RWPE2 (cell line): ENCODE results near the gene GALNT18.

ENCODE experiments used
- ATAC-seq: fragments of 200-7000 bp; cut with Tn5 transposase; 3 replicates; pipeline ENCODE4 v1.9.1; 2021; ENCODE audit warnings: low read depth
- DNase-seq: peaks from one replicate; pipeline ENCODE4 v3.0.0-alpha.2; 2020; ENCODE audit warnings: low spot score
- H3K27ac ChIP-seq: fragments of 450-650 bp; 2 replicates; pipeline ENCODE4 v1.5.1; 2017; ENCODE audit warnings: mild to moderate bottlenecking; ENCODE audit not compliant: poor library complexity, severe bottlenecking
- H3K27me3 ChIP-seq: fragments of 250-450 bp; sonication (Bioruptor Pico); 2 replicates; pipeline ENCODE4 v1.5.1; 2021; ENCODE audit warnings: mild to moderate bottlenecking, moderate library complexity; ENCODE audit not compliant: insufficient read depth, poor library complexity, severe bottlenecking
- H3K36me3 ChIP-seq: fragments of 250-450 bp; sonication (Bioruptor Pico); 2 replicates; pipeline ENCODE4 v1.5.1; 2020; ENCODE audit warnings: low read depth, mild to moderate bottlenecking, moderate library complexity
- H3K4me1 ChIP-seq: fragments of 250-450 bp; sonication (Bioruptor Pico); 2 replicates; pipeline ENCODE4 v1.5.1; 2021; ENCODE audit warnings: mild to moderate bottlenecking, moderate library complexity; ENCODE audit not compliant: insufficient read depth, poor library complexity, severe bottlenecking
- H3K4me3 ChIP-seq: fragments of 250-450 bp; sonication (Bioruptor Pico); 2 replicates; pipeline ENCODE4 v1.5.1; 2021; ENCODE audit warnings: mild to moderate bottlenecking, moderate library complexity; ENCODE audit not compliant: severe bottlenecking
- H3K9me3 ChIP-seq: fragments of 250-450 bp; sonication (Bioruptor Pico); 2 replicates; pipeline ENCODE4 v1.5.1; 2021; ENCODE audit warnings: mild to moderate bottlenecking, moderate library complexity; ENCODE audit not compliant: severe bottlenecking
- CTCF ChIP-seq: fragments of 450-650 bp; IDR thresholded peaks from one replicate; pipeline ENCODE4 v1.5.1; 2017; ENCODE audit warnings: mild to moderate bottlenecking, moderate library complexity; ENCODE audit not compliant: poor library complexity, severe bottlenecking

GALNT18 gene

GRCh38 chr11:11297578-11297977, 324.2 kb downstream of the GALNT18 start:
- Histone ChIP-seq H3K27me3 (no peaks in the 10 kb centered on the region), H3K36me3 (no peaks in the 10 kb centered on the region), H3K4me1 (no peaks in the 10 kb centered on the region), H3K9me3 (no peaks in the 10 kb centered on the region), H3K4me3 (no peak overlapping the region), H3K27ac (no peak overlapping the region)
- ATAC-seq (0 out of 3 replicates have a peak, but pooled peaks have one; percentile 14), DNase-seq (no peak)
- no peak for TF ChIP-seq CTCF

GRCh38 chr11:11296434-11296833, 325.4 kb downstream of the GALNT18 start:
- Histone ChIP-seq H3K4me3 (no peak overlapping the region), H3K9me3 (no peaks in the 10 kb centered on the region), H3K27me3 (no peaks in the 10 kb centered on the region), H3K36me3 (no peaks in the 10 kb centered on the region), H3K4me1 (no peaks in the 10 kb centered on the region), H3K27ac (no peak overlapping the region)
- DNase-seq (no peak), ATAC-seq (no peak)
- no peak for TF ChIP-seq CTCF

- H3K9me3 ChIP-seq: no peaks in the 10 kb centered on the region
- ATAC-seq (no peak), DNase-seq (no peak)
- no peak for TF ChIP-seq CTCF
- no peaks in the 10 kb centered on the region for H3K4me1 ChIP-seq
- H3K27me3 ChIP-seq: no peaks in the 10 kb centered on the region
- no peak overlapping the region for H3K27ac ChIP-seq
- no peak overlapping the region for H3K4me3 ChIP-seq
- no peaks in the 10 kb centered on the region for H3K36me3 ChIP-seq
Observed at GRCh38 chr11:11294551-11294855, 327.3 kb downstream of the GALNT18 start.

- DNase-seq (no peak), ATAC-seq (no peak)
- Histone ChIP-seq H3K36me3 (no peaks in the 10 kb centered on the region), H3K4me3 (no peak overlapping the region), H3K9me3 (no peaks in the 10 kb centered on the region), H3K4me1 (no peaks in the 10 kb centered on the region), H3K27ac (no peak overlapping the region), H3K27me3 (no peaks in the 10 kb centered on the region)
- no peak for TF ChIP-seq CTCF
Observed at GRCh38 chr11:11293798-11294550, 327.8 kb downstream of the GALNT18 start.

GRCh38 chr11:11292839-11293238, 329.0 kb downstream of the GALNT18 start:
- H3K9me3 ChIP-seq: no peaks in the 10 kb centered on the region
- no peaks in the 10 kb centered on the region for H3K36me3 ChIP-seq
- H3K4me1 ChIP-seq: no peaks in the 10 kb centered on the region
- no peaks in the 10 kb centered on the region for H3K27me3 ChIP-seq
- no peak overlapping the region for H3K4me3 ChIP-seq
- H3K27ac ChIP-seq: no peak overlapping the region
- TF ChIP-seq CTCF: no peak
- DNase-seq (no peak), ATAC-seq (no peak)
